Endothelial cell of umbilical vein (primary cell): ENCODE data around the gene PZP.

Experiments
- EZH2 ChIP-seq: IDR thresholded peaks from 2 replicates; pipeline ENCODE4 v1.6.1; 2012; ENCODE audit warnings: borderline replicate concordance, low read depth, mild to moderate bottlenecking, moderate library complexity, low read length, inconsistent platforms; ENCODE audit not compliant: severe bottlenecking
- FOS ChIP-seq: IDR thresholded peaks from 2 replicates; pipeline ENCODE4 v1.6.1; 2011; ENCODE audit warnings: mild to moderate bottlenecking, low read length, moderate library complexity, borderline replicate concordance; ENCODE audit not compliant: insufficient read depth
- POLR2A ChIP-seq: IDR thresholded peaks from 2 replicates; pipeline ENCODE4 v1.6.1; 2012; ENCODE audit warnings: low read depth, mild to moderate bottlenecking, control low read depth, low read length
- POLR2AphosphoS5 ChIP-seq: IDR thresholded peaks from 2 replicates; pipeline ENCODE4 v1.6.1; 2012; ENCODE audit warnings: low read depth, mild to moderate bottlenecking, control low read depth, low read length, moderate library complexity; ENCODE audit not compliant: insufficient read depth
- TF ChIP-seq, protein P1 (sequence below), 2 donors: IDR thresholded peaks; 1 replicate in 1 of 2; 2 replicates in 1 of 2; pipeline ENCODE4 v1.5.1; 2011; ENCODE audit warnings: low read length in 2 of 2, mild to moderate bottlenecking in 2 of 2, moderate library complexity in 2 of 2, control low read depth in 1 of 2, inconsistent platforms in 1 of 2, low read depth in 1 of 2; ENCODE audit not compliant: insufficient read depth in 1 of 2; ENCODE audit errors: extremely low read depth in 1 of 2
- TF ChIP-seq, protein P2 (sequence below): IDR thresholded peaks from 2 replicates; pipeline ENCODE4 v1.6.1; 2011; ENCODE audit not compliant: insufficient read depth, insufficient read length

DNA sequence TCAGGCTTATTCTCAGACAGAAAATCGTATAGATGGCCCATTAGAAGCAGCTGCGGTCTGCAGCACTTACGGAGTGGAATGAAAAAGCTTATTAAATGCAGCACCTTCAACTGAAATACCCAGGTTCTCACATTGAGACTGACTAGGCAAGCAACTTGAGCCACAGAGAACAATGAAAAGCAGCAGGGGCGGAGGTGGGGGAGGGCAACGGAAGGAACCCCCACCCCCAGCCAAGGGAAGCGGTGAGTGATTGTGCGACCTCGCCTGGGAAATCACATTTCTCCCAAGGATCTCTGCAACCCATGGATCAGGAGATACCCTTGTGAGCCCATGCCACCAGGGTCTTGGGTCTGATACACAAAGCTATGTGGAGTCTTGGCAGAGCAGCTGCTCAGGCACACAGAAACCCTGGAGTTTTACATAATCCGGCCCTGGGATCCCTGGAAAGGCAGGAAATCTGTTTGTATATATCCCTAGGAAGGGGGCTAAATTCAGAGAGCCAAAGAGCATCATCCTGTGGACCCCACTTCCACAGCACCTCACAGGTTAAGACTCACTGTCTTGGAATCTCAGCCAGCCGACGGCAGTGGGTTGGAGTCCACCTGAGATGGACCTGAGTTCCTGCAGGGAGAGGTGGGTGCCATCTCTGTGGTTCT is 38.1 kb downstream of the PZP start:
- TF ChIP-seq, protein P1, sequence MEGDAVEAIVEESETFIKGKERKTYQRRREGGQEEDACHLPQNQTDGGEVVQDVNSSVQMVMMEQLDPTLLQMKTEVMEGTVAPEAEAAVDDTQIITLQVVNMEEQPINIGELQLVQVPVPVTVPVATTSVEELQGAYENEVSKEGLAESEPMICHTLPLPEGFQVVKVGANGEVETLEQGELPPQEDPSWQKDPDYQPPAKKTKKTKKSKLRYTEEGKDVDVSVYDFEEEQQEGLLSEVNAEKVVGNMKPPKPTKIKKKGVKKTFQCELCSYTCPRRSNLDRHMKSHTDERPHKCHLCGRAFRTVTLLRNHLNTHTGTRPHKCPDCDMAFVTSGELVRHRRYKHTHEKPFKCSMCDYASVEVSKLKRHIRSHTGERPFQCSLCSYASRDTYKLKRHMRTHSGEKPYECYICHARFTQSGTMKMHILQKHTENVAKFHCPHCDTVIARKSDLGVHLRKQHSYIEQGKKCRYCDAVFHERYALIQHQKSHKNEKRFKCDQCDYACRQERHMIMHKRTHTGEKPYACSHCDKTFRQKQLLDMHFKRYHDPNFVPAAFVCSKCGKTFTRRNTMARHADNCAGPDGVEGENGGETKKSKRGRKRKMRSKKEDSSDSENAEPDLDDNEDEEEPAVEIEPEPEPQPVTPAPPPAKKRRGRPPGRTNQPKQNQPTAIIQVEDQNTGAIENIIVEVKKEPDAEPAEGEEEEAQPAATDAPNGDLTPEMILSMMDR (IDR thresholded peaks at IDR 0.05; ENCODE audit: extremely low read depth in 1 of 2, insufficient read depth in 1 of 2, low read depth in 1 of 2, low read length in 2 of 2): no peak
- TF ChIP-seq POLR2A (no peak), POLR2AphosphoS5 (peak; percentile 43), EZH2 (no peak), FOS (no peak)
- TF ChIP-seq, protein P2, sequence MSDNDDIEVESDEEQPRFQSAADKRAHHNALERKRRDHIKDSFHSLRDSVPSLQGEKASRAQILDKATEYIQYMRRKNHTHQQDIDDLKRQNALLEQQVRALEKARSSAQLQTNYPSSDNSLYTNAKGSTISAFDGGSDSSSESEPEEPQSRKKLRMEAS: no peak
